DMS 273 treated with DMSO at 0.1 percent for 48 hours (cell line): Measurements from ENCODE around the gene TRAPPC5.

Source experiments
- DNase-seq: peaks from one replicate; lab custom pipeline; 2025; lab: John Stamatoyannopoulos, UW

Gene TRAPPC5

GRCh38 chr19:7731615-7732014, 51.0 kb downstream of the TRAPPC5 start:
- no peak for DNase-seq

DNA sequence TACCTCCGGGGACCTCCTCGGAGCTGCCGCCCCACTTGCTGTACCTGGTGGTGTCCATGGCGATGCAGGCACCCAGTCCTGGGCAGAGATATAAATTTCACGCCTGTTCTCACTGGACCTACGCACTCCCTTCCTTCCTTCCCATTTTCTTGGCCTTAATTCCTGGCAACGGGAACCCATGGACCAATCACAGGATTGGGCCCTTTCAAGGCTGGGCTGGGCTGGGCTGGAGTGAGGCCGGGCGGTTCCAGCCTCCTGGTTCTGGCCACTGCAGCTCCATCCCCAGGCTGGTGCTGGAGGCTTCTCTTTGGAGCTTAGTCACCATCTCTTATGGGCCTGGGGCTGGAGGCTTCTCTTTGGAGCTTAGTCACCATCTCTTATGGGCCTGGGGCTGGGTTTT, 51.4 kb downstream of the TRAPPC5 start, which contains the start of gene CLEC4G:
Gene CLEC4G (minus strand): TSS at position 66 of the 400 bp plus-strand sequence. CDS start 8 bp downstream, at position 58.
- no peak for DNase-seq

GRCh38 chr19:7733376-7733775, 52.7 kb downstream of the TRAPPC5 start:
- no peak for DNase-seq

- DNase-seq = no peak
Observed at GRCh38 chr19:7734220-7735203, 53.9 kb downstream of the TRAPPC5 start.

GRCh38 chr19:7736148-7736547, 55.5 kb downstream of the TRAPPC5 start:
- DNase-seq = no peak

GRCh38 chr19:7737215-7737614, 56.6 kb downstream of the TRAPPC5 start:
- no peak for DNase-seq
